BE2C (cell line): ENCODE data around the gene ZNF613.

ENCODE experiments used
- DNase-seq: peaks from one replicate; pipeline ENCODE4 v3.0.0-alpha.2; 2020
- H3K27me3 ChIP-seq: fragments of 250-450 bp; sonication (Bioruptor Pico); 2 replicates; pipeline ENCODE4 v1.5.1; 2020; ENCODE audit warnings: mild to moderate bottlenecking
- H3K36me3 ChIP-seq: fragments of 250-450 bp; sonication (Bioruptor Pico); 2 replicates; pipeline ENCODE4 v1.5.1; 2020; ENCODE audit warnings: mild to moderate bottlenecking
- H3K4me1 ChIP-seq: fragments of 250-450 bp; sonication (Bioruptor Pico); 2 replicates; pipeline ENCODE4 v1.5.1; 2020
- H3K4me3 ChIP-seq: 2 replicates; pipeline ENCODE4 v1.5.1; 2011; ENCODE audit warnings: low read depth, low read length
- H3K9me3 ChIP-seq: fragments of 250-450 bp; sonication (Bioruptor Pico); 2 replicates; pipeline ENCODE4 v1.5.1; 2020
- TF ChIP-seq, protein P1 (sequence below): IDR thresholded peaks from 2 replicates; pipeline ENCODE4 v1.5.1; 2012; ENCODE audit warnings: mild to moderate bottlenecking, low read depth, low read length

Gene ZNF613

DNA sequence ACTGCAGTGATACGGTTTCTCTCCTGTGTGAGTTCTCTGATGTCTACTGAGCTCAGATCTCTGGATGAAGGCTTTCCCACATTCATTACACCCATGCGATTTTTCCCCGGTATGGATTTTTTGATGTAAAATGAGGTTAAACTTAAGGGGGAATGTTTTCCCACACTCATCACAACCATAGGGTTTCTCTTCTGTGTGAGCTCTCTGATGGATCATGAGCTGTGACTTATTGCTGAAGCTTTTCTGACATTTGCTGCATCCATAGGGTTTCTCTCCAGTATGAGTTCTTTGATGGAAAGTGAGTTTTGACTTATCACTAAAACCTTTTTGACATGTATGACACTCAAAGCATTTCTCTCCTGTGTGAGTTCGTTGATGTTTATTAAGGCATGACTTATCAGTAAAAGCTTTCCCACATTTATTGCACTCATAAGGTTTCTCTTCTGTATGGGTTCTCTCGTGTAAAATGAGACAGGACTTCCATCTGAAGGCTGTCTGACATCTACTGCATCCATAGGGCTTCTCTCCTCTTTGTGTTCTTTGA, 11.9 kb upstream of the ZNF613 start:
- peaks cover 12% of the 10 kb centered on the region for H3K9me3 ChIP-seq
- H3K27me3 ChIP-seq = no peaks in the 10 kb centered on the region
- H3K36me3 ChIP-seq = no peaks in the 10 kb centered on the region
- no peak for DNase-seq
- no peaks in the 10 kb centered on the region for H3K4me1 ChIP-seq
- H3K4me3 ChIP-seq = no peak overlapping the region
- TF ChIP-seq, protein P1, sequence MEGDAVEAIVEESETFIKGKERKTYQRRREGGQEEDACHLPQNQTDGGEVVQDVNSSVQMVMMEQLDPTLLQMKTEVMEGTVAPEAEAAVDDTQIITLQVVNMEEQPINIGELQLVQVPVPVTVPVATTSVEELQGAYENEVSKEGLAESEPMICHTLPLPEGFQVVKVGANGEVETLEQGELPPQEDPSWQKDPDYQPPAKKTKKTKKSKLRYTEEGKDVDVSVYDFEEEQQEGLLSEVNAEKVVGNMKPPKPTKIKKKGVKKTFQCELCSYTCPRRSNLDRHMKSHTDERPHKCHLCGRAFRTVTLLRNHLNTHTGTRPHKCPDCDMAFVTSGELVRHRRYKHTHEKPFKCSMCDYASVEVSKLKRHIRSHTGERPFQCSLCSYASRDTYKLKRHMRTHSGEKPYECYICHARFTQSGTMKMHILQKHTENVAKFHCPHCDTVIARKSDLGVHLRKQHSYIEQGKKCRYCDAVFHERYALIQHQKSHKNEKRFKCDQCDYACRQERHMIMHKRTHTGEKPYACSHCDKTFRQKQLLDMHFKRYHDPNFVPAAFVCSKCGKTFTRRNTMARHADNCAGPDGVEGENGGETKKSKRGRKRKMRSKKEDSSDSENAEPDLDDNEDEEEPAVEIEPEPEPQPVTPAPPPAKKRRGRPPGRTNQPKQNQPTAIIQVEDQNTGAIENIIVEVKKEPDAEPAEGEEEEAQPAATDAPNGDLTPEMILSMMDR = no peak

DNA sequence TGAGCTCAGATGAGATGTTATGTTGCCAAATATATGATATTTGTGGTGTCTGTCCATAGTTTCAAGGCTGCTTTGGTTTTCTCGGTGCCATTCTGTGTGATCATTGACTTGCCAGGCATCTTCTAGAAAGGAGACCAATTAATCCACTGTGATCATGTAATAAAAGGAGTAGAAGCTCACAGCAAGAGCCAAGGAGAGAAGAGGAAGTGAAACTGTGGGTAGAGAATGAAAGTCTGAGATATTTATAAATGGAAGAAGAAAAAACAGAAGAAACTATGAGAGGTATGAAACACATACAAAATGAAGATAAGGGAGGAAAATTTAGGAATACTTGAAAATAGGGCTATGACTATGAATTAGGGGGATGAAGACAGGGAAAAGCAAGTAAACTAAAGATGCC, 11.1 kb upstream of the ZNF613 start:
- no peaks in the 10 kb centered on the region for H3K36me3 ChIP-seq
- TF ChIP-seq, protein P1 = no peak
- no peaks in the 10 kb centered on the region for H3K4me1 ChIP-seq
- no peak for DNase-seq
- no peaks in the 10 kb centered on the region for H3K27me3 ChIP-seq
- no peak overlapping the region for H3K4me3 ChIP-seq
- peaks cover 12% of the 10 kb centered on the region for H3K9me3 ChIP-seq

DNA sequence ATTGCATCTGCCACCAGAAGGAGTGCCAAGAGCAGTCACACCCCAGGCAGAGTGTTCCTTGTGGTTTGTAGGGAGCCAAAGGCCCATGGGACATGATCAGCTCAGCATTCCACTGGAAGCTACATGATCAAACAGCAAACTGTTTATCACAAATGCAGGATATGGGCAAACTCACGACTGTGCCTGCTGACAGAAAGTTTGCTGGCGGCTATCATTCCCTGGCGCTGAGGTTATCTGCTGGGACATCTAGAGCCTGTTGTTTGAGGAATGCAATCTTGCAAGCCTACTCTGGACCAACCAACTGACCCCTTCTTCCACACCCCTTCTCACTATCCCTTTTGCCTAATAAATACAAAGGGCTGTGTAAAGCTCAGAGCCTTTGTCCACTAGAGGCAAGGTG, 7.7 kb upstream of the ZNF613 start:
- Histone ChIP-seq H3K36me3 (no peaks in the 10 kb centered on the region), H3K27me3 (no peaks in the 10 kb centered on the region), H3K9me3 (peaks cover 11% of the 10 kb centered on the region), H3K4me3 (no peak overlapping the region), H3K4me1 (no peaks in the 10 kb centered on the region)
- TF ChIP-seq, protein P1 = no peak
- DNase-seq = no peak

DNA sequence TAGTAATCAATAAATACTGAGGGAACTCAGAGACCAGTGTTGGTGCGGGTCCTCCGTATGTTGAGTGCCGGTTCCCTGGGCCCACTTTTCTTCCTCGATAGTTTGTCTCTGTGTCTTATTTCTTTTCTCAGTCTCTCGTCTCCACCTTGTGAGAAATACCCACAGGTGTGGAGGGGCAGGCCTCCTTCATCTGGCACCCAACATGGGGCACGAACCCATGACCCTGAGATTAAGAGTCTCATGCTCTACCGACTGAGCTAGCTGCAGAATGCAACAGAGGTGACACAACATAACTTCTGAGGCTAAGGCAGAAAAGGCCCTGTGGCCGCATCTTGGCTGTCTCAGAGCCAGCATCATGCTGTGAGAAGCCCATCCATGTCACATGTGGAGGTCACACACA, 5.3 kb upstream of the ZNF613 start:
- DNase-seq = no peak
- H3K9me3 ChIP-seq = peaks cover 4% of the 10 kb centered on the region; the same call in 1 of the 2 replicates
- H3K4me1 ChIP-seq = no peaks in the 10 kb centered on the region
- no peak overlapping the region for H3K4me3 ChIP-seq
- TF ChIP-seq, protein P1 = no peak
- H3K27me3 ChIP-seq = no peaks in the 10 kb centered on the region
- H3K36me3 ChIP-seq = no peaks in the 10 kb centered on the region

DNA sequence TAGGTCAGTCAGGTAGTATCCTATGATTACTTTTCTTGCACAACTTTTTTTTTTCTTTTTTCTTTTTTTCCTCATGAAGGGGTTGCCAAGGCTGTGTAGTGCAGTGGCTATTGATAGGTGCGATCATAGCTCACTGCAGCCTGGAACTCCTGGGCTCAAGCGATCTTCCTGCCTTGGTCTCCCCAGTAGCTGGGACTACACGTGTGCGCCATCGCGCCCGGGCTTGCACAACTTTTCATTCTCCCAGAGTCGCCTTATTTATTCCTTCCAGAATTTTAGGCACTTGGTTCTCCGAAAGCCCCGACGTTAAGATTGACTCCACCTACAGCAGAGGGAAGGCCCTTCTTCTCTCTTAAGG, 867 bp upstream of the ZNF613 start:
- Histone ChIP-seq H3K9me3 (peaks cover 4% of the 10 kb centered on the region; the same call in 1 of the 2 replicates), H3K4me1 (0 out of 2 replicates have a peak, but pooled peaks cover 3% of the 10 kb centered on the region), H3K4me3 (peak overlapping the region; percentile 71), H3K36me3 (peaks cover 4% of the 10 kb centered on the region; the same call in 1 of the 2 replicates), H3K27me3 (no peaks in the 10 kb centered on the region)
- no peak for DNase-seq
- TF ChIP-seq, protein P1 = no peak

DNA sequence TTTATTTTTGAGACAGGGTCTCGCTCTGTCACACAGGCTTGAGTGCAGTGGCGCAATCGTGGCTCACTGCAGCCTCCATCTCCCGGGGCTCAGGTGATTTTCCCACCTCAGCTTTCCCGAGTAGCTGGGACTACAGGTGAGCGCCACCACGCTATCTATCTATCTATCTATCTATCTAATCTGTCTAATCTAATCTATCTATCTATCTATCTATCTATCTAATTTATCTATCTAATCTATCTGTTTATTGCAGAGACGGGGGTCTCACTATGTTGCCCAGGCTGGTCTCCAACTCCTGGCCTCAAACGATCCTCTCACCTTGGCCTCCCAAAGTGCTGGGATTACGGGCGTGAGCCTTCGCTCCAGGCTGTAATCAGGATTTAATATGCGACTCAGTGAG, 587 bp downstream of the ZNF613 start:
- peak overlapping the region; percentile 71 for H3K4me3 ChIP-seq
- no peaks in the 10 kb centered on the region for H3K27me3 ChIP-seq
- peaks cover 4% of the 10 kb centered on the region for H3K36me3 ChIP-seq
- H3K9me3 ChIP-seq = no peaks in the 10 kb centered on the region; the same call in 1 of the 2 replicates
- 0 out of 2 replicates have a peak, but pooled peaks cover 3% of the 10 kb centered on the region for H3K4me1 ChIP-seq
- TF ChIP-seq, protein P1 = no peak
- DNase-seq = no peak
